Measurements from ENCODE around the gene ASB3. TPM values are rescaled to one million over a fixed set of nuclear protein-coding genes. Genes with fewer than 3 reads are reported as not detected.

Gene ASB3
- total and polyA plus RNA-seq, 8 donors = 0.58 to 53.6 (median 5.7) TPM

- H3K4me1 ChIP-seq = no peaks in the 10 kb centered on the region
- no peaks in the 10 kb centered on the region for H3K27me3 ChIP-seq
- 64 to 73% (median 70%) methylated on average over 2 of the region's 2 CpGs for WGBS, 5 donors
- H3K27ac ChIP-seq = no peak overlapping the region
- DNase-seq = no peak
- intact Hi-C loops (cut with DNase I; ENCODE audit: low total_unique reads) = no loop called here
- TF ChIP-seq EP300 (IDR thresholded peaks at IDR 0.05) = no peak
- H3K36me3 ChIP-seq = no peaks in the 10 kb centered on the region
- H3K4me3 ChIP-seq = no peak overlapping the region
- H3K9me3 ChIP-seq = peaks cover 0 to 5% (median 0%) of the 10 kb centered on the region in 4 donors
These were observed 165.8 kb downstream of the ASB3 start for GRCh38 chr2:53620981-53621380.

Other genes with a start within 250 kb of the ASB3 start
- 1 to 10 TPM in 2 of 5 donors, under 1 TPM in 1, not detected in 2; 0.45 to 4.2 (median 4.0) TPM for gene CHAC2, start 19.1 kb downstream of the ASB3 start, total RNA-seq
- gene CHAC2, start 19.1 kb downstream of the ASB3 start, polyA plus RNA-seq = 1 to 10 TPM; 3.0 to 6.6 (median 5.7) TPM
- 100 to 1,000 TPM in 2 of 5 donors, 10 to 100 TPM in 2, 1 to 10 TPM in 1; 7.0 to 225 (median 39.6) TPM for gene ERLEC1, start 91 bp upstream of the ASB3 start, total RNA-seq
- gene ERLEC1, start 91 bp upstream of the ASB3 start, polyA plus RNA-seq = 10 to 100 TPM; 15.2 to 28.9 (median 27.8) TPM
- gene GPR75, start 73.0 kb upstream of the ASB3 start, total RNA-seq = 1 to 10 TPM in 4 of 5 donors, not detected in 1; 2.7 to 9.4 (median 6.7) TPM
- under 1 TPM in 2 of 3 donors, not detected in 1; 0.15 to 0.19 TPM for gene GPR75, start 73.0 kb upstream of the ASB3 start, polyA plus RNA-seq
- gene PSME4, start 184.0 kb upstream of the ASB3 start, total RNA-seq = 100 to 1,000 TPM in 1 of 5 donors, 10 to 100 TPM in 4; 15.1 to 133 (median 54.5) TPM
- gene PSME4, start 184.0 kb upstream of the ASB3 start, polyA plus RNA-seq = 10 to 100 TPM; 24.6 to 31.1 (median 30.7) TPM

Measured in stomach (tissue), 9 donors.